ENCODE data around the gene CLN6.

The CLN6 gene

DNA sequence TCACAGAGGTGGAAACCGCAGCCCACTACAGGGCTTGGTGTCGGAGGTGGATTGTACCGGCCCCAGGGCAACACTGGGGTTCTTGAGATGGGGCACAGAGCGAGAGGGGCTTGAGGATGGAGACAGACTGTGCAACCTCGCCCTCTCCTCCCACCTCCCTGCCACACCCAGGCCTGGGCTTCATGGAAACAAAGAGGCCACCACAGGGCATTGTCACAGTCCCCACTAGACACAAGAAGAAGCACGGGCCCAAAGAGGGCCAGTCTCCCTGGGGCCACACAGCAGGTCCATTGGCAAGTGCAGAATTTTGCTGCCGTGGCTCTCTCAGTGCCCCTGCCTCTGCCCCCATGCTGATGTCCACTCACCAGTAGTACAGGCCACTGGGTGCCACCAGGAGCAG, 20.3 kb downstream of the CLN6 start:
- Histone ChIP-seq H3K4me3 (ENCODE audit: low read length) (no peak overlapping the region), H3K9me3 (replicated peaks; ENCODE audit: low read length) (no peaks in the 10 kb centered on the region), H3K27me3 (ENCODE audit: control insufficient read depth, insufficient read depth, low read length) (no peaks in the 10 kb centered on the region), H3K36me3 (ENCODE audit: insufficient read depth, low read length) (peaks cover 2% of the 10 kb centered on the region), H3K9ac (ENCODE audit: low read depth, low read length) (no peak overlapping the region), H3K4me1 (ENCODE audit: control insufficient read depth, insufficient read depth, low read length) (peaks cover 5% of the 10 kb centered on the region), H3K4me2 (ENCODE audit: low read length) (no peak overlapping the region)

DNA sequence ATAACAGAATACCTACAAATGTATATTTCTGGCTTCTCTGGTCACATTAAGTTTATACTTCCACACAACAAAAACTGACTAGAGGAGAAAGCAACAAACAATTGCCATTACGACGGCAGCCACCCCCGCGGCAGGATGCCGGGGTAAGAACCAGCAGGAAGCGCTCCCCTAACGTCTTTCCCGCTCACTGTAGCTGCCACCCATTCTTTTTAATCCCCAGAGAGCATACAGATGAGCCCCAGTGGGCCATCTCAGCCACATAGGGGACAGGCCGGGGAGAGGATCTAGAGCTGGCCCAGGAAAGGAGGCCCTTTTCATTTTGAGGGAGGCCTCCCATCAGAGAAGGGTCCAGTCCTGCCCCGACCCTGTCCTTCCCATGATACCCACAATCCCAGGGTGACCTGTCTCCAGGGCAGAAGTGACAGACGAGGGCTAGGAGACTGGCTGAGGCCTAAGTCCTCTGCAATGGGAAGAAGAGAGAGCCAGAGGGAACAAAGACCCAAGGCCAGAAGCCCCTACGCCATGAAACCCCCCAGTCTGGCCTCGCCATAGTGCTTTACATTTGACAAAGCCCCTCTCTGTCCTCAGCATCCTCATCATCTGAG, 20.8 kb downstream of the CLN6 start:
- Histone ChIP-seq H3K27me3 (ENCODE audit: control insufficient read depth, insufficient read depth, low read length) (no peaks in the 10 kb centered on the region), H3K4me1 (ENCODE audit: control insufficient read depth, insufficient read depth, low read length) (peaks cover 5% of the 10 kb centered on the region), H3K36me3 (ENCODE audit: insufficient read depth, low read length) (peaks cover 2% of the 10 kb centered on the region)

DNA sequence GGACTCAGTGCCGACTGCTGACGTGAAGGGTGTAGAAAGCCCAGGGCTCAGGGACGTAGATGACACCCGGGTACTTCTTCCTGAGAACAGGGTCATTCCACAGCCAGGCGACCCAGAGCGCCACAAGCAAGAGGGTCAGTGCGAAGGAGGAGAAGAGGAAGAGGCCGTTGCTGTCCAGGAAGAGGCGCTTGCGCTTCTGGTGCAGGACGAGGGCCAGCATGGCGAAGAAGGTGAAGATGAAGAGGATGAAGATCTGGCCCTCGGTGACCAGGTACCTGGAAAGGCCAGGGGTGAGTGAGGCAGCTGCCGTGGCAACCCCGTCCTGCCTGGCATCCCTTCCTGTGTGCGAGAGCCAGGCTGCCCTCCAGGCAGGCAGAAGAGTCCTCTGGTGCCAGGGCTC, 21.4 kb downstream of the CLN6 start:
- Histone ChIP-seq H3K27me3 (ENCODE audit: control insufficient read depth, insufficient read depth, low read length) (no peaks in the 10 kb centered on the region), H3K9me3 (replicated peaks; ENCODE audit: low read length) (no peaks in the 10 kb centered on the region), H3K4me2 (ENCODE audit: low read length) (no peak overlapping the region), H3K4me3 (ENCODE audit: low read length) (no peak overlapping the region), H3K4me1 (ENCODE audit: control insufficient read depth, insufficient read depth, low read length) (peaks cover 5% of the 10 kb centered on the region), H3K36me3 (ENCODE audit: insufficient read depth, low read length) (peaks cover 2% of the 10 kb centered on the region), H3K9ac (ENCODE audit: low read depth, low read length) (no peak overlapping the region)

More for the DNA sequence above, 20.8 kb downstream of the CLN6 start:
- H3K4me2 ChIP-seq (ENCODE audit: low read length): no peak overlapping the region
- H3K4me3 ChIP-seq (ENCODE audit: low read length): no peak overlapping the region
- no peak overlapping the region for H3K9ac ChIP-seq (ENCODE audit: low read depth, low read length)
- H3K9me3 ChIP-seq (replicated peaks; ENCODE audit: low read length): no peaks in the 10 kb centered on the region

DNA sequence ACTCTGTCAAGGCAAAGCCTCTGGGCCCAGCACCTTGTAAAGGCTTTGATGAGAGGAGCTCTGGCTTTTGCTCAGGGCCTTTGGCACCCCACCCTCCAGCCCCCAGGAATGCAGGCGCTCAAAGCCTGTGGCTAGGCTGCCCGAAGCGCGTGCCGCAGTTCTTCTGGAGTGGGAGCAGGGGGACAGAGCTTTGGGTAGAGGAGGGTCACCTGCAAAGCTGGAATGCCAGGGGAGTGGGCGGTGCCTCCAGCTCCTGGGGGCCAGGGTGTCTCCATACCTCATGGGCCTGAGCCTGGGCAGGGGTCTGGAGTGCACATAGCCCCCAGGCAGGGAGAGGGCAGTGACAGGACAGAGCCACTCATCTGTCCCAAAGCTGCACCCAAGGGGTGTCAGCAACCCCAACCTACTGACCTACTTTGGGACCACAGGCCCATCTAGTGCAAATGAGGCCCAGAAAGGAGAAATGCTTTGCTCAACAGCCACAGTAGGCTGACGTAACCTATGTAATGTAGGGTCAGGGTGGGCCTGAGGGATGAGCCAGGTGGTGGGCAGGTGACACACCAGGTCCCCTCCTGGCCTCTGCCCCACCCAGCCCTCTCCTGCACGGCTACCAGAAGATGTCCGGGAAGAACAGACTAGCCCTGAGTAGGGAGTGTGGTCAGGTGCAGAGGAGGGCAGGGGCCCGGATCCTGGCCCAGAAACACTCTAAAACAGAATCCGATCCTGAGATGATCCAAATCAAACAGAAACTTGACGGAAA, 22.2 kb downstream of the CLN6 start:
- H3K27me3 ChIP-seq (ENCODE audit: control insufficient read depth, insufficient read depth, low read length): no peaks in the 10 kb centered on the region
- H3K4me1 ChIP-seq (ENCODE audit: control insufficient read depth, insufficient read depth, low read length): peaks cover 5% of the 10 kb centered on the region
- peaks cover 2% of the 10 kb centered on the region for H3K36me3 ChIP-seq (ENCODE audit: insufficient read depth, low read length)
- H3K9ac ChIP-seq (ENCODE audit: low read depth, low read length): no peak overlapping the region
- H3K4me3 ChIP-seq (ENCODE audit: low read length): no peak overlapping the region
- H3K4me2 ChIP-seq (ENCODE audit: low read length): no peak overlapping the region
- no peaks in the 10 kb centered on the region for H3K9me3 ChIP-seq (replicated peaks; ENCODE audit: low read length)

DNA sequence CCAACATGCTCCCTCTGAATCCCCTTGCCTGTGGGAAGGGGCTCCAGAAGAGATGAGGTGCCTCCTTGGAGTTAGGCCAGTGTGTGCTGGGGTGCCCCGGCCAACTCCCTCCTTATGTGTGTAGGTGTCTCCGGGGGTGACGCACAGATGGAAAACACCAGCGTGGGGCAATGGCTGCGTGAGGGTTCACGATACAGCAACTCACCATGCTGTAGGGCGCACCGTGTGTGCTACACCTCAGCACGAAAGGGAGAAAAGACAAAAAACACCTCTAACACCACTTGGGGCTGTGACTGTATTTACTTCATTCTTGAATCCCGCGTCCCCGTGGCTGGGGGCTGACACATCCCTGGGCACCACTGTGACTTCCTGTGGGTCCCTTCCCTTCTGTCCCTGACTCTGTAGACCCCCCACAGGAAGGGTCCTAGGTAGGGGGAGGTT, 22.8 kb downstream of the CLN6 start:
- no peak overlapping the region for H3K4me2 ChIP-seq (ENCODE audit: low read length)
- peaks cover 5% of the 10 kb centered on the region for H3K4me1 ChIP-seq (ENCODE audit: control insufficient read depth, insufficient read depth, low read length)
- no peaks in the 10 kb centered on the region for H3K27me3 ChIP-seq (ENCODE audit: control insufficient read depth, insufficient read depth, low read length)
- no peaks in the 10 kb centered on the region for H3K9me3 ChIP-seq (replicated peaks; ENCODE audit: low read length)
- H3K4me3 ChIP-seq (ENCODE audit: low read length): no peak overlapping the region
- no peak overlapping the region for H3K9ac ChIP-seq (ENCODE audit: low read depth, low read length)
- H3K36me3 ChIP-seq (ENCODE audit: insufficient read depth, low read length): peaks cover 2% of the 10 kb centered on the region

DNA sequence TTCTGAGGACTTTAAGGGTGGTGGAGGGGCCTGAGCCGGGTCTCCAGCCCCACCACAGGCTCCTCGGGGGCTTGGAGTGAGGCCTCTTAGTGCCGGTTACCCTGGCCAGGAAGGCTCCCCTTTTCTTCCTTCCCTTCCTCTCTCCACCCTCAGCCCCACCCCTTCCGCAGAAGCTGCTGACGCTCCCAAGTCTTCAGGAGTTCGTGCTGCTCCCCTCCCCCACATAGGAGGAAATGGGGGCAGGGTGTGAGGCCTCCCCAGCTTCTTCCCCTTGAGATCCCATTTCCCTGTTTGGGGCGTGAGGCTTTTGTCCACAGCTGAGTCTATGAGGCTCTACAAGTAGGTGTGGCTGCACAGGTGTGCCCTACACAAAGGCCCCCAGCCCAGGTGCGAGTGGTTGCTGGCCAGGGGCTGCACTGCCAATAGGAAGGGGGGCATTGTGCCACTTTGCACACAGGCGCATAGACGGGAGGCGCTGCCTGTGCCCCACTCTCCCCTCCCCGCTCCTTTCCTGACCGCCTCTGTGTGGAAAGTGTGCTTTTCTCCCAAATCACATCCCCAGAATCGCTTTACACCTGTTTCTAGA, 23.5 kb downstream of the CLN6 start:
- Histone ChIP-seq H3K4me1 (ENCODE audit: control insufficient read depth, insufficient read depth, low read length) (peaks cover 5% of the 10 kb centered on the region), H3K9ac (ENCODE audit: low read depth, low read length) (no peak overlapping the region), H3K4me2 (ENCODE audit: low read length) (no peak overlapping the region), H3K9me3 (replicated peaks; ENCODE audit: low read length) (no peaks in the 10 kb centered on the region), H3K27me3 (ENCODE audit: control insufficient read depth, insufficient read depth, low read length) (no peaks in the 10 kb centered on the region), H3K36me3 (ENCODE audit: insufficient read depth, low read length) (no peaks in the 10 kb centered on the region), H3K4me3 (ENCODE audit: low read length) (no peak overlapping the region)

DNA sequence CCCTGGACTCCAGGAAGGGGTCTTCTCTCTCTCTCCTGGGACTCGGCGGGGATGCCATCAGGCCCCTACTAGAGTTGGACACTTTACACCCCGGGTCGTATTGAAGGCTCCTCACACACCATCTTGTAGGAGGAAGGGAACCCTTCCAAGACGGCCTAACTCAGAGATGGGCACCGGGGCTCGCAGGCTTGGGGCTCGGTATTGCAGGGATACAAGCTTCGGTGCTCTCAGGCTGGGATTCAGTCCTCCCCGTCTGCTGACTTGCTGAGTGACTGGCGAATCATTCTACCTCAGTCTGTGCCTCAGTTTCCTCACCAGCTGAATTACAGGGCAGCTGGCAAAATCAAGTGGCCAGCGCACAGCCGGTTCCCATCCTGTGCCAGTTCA, 24.0 kb downstream of the CLN6 start:
- Histone ChIP-seq H3K9ac (ENCODE audit: low read depth, low read length) (no peak overlapping the region), H3K4me1 (ENCODE audit: control insufficient read depth, insufficient read depth, low read length) (peaks cover 5% of the 10 kb centered on the region), H3K36me3 (ENCODE audit: insufficient read depth, low read length) (no peaks in the 10 kb centered on the region), H3K9me3 (replicated peaks; ENCODE audit: low read length) (no peaks in the 10 kb centered on the region), H3K27me3 (ENCODE audit: control insufficient read depth, insufficient read depth, low read length) (no peaks in the 10 kb centered on the region), H3K4me2 (ENCODE audit: low read length) (no peak overlapping the region), H3K4me3 (ENCODE audit: low read length) (no peak overlapping the region)

DNA sequence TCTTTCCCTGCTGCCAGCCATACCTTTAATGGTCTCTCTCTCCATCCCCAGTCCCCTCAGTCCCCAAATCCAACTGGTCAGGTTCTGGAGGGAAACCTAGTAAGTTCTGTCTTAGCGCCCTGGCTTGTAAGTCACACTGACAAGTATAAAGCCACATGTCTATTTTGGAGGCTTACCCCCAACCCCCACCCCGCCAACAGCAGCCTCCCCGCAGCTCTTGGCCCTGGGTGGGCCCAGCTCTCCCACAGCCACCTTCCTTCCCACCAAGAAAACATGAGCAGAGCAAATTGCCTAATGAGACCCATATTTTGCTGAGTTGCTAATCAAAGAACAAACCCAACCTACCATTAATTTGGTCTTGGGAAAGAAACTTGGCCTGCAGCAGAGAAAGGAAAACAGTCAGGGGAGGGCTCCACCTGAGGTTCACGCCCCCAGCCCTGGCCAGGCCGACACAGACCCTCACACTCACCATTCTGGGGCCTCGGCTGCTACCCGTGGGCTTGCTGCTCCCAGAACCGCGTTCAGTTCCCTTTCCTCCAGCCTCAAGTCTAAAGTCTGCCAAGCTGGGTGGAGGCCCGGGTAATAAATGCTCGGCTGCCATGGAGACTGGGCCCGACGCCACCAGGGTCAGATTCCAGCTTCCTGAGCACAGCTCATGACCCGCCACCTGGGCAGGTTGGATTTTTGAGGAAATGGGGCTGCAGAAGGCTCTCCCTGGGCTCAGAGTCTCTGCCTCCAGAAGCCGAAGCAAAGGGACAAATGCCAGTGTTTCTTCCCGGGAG, 24.6 kb downstream of the CLN6 start, which contains the start of gene CALML4:
Gene CALML4 (minus strand): TSS at position 557 of the 782 bp plus-strand sequence. CDS start 85 bp downstream, at position 472.
- H3K9ac ChIP-seq (ENCODE audit: low read depth, low read length): no peak within 1 kb of the TSS
- peaks cover 5% of the 10 kb centered on the region for H3K4me1 ChIP-seq (ENCODE audit: control insufficient read depth, insufficient read depth, low read length)
- no peaks in the 10 kb centered on the region for H3K36me3 ChIP-seq (ENCODE audit: insufficient read depth, low read length)
- no peaks in the 10 kb centered on the region for H3K9me3 ChIP-seq (replicated peaks; ENCODE audit: low read length)
- no peak within 1 kb of the TSS for H3K4me2 ChIP-seq (ENCODE audit: low read length)
- H3K27me3 ChIP-seq (ENCODE audit: control insufficient read depth, insufficient read depth, low read length): no peaks in the 10 kb centered on the region
- H3K4me3 ChIP-seq (ENCODE audit: low read length): no peak within 1 kb of the TSS

DNA sequence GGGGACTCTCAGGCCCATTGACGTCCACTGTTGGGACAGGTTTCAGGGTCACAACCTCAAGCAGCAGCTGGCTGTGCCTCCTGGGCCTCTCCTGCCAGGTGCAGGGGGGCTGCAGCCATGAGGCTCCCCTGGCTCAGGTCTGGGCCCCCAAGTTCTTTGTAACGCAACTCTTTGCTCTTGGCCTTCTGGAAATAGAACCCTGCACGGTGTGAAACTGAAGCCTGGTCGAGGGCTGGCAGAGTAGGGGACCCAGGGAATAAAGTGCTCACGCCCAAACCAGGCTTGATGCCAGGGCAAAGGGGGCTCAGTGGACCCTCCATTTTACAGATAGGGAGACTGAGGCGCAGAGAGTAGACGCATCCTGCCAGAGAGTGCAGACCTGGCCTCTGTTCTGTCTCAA, 25.2 kb downstream of the CLN6 start:
- Histone ChIP-seq H3K27me3 (ENCODE audit: control insufficient read depth, insufficient read depth, low read length) (no peaks in the 10 kb centered on the region), H3K9me3 (replicated peaks; ENCODE audit: low read length) (no peaks in the 10 kb centered on the region), H3K4me2 (ENCODE audit: low read length) (no peak overlapping the region), H3K4me1 (ENCODE audit: control insufficient read depth, insufficient read depth, low read length) (peaks cover 5% of the 10 kb centered on the region), H3K36me3 (ENCODE audit: insufficient read depth, low read length) (no peaks in the 10 kb centered on the region), H3K4me3 (ENCODE audit: low read length) (no peak overlapping the region), H3K9ac (ENCODE audit: low read depth, low read length) (no peak overlapping the region)

DNA sequence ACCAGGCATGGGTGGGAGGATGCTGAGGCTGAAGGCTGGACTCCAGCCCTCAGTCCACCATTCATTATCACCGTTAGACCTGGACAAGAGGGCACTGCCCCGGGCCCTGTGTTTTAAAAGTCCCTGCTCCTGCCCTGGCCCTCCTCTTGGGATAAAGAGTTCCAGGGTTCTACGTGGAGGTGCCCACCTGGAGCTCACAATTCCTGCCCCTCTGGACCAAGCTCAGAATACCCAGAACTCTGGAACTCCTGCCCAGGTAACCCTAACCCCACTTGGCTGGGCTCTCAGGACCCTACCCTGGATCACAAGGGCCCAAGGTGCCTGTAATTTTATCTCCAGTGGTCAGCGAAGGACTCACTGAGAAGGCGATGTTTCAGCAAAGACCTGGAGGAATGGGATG, 25.6 kb downstream of the CLN6 start:
- Histone ChIP-seq H3K4me1 (ENCODE audit: control insufficient read depth, insufficient read depth, low read length) (peaks cover 5% of the 10 kb centered on the region), H3K9me3 (replicated peaks; ENCODE audit: low read length) (no peaks in the 10 kb centered on the region), H3K36me3 (ENCODE audit: insufficient read depth, low read length) (no peaks in the 10 kb centered on the region), H3K4me2 (ENCODE audit: low read length) (no peak overlapping the region), H3K4me3 (ENCODE audit: low read length) (no peak overlapping the region), H3K27me3 (ENCODE audit: control insufficient read depth, insufficient read depth, low read length) (no peaks in the 10 kb centered on the region), H3K9ac (ENCODE audit: low read depth, low read length) (no peak overlapping the region)

DNA sequence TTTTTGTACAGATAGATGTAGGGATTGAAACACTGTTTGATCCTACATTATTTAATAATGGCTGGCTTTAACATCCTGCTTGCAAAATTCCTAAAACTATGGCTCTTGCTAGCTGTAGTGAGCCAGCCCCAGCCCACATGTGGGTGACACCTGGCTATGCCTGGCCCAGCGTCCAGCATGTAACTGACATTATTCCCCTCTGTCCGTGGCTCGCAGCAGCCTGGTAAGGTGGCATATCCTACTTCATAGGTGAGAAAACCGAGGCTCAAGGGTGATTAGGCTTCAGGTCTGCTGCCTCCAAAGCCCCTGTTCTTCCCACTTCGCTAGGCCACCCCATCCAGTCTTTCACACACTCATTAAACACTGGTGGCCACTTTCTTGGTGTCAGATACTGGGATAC, 26.0 kb downstream of the CLN6 start:
- Histone ChIP-seq H3K36me3 (ENCODE audit: insufficient read depth, low read length) (no peaks in the 10 kb centered on the region), H3K4me1 (ENCODE audit: control insufficient read depth, insufficient read depth, low read length) (peaks cover 5% of the 10 kb centered on the region), H3K9me3 (replicated peaks; ENCODE audit: low read length) (no peaks in the 10 kb centered on the region), H3K9ac (ENCODE audit: low read depth, low read length) (no peak overlapping the region), H3K4me2 (ENCODE audit: low read length) (no peak overlapping the region), H3K4me3 (ENCODE audit: low read length) (no peak overlapping the region), H3K27me3 (ENCODE audit: control insufficient read depth, insufficient read depth, low read length) (no peaks in the 10 kb centered on the region)

All from skeletal muscle satellite cell (primary cell).